ENCODE results near the gene ST6GAL1. TPM values are rescaled to one million over a fixed set of nuclear protein-coding genes. Genes with fewer than 3 reads are reported as not detected.

Gene ST6GAL1
- total RNA-seq, 6 experiments from 2014 or later: 389 to 574 (median 483) TPM

GRCh38 chr3:186945255-186945823 is 15.0 kb downstream of the ST6GAL1 start:
- Histone ChIP-seq H3K4me3 (no peak overlapping the region), H3K9me3 (no peaks in the 10 kb centered on the region), H3K27me3 (no peaks in the 10 kb centered on the region), H3K36me3 (no peaks in the 10 kb centered on the region), H3K27ac (no peak overlapping the region), H3K4me1 (peaks cover 0 to 5% (median 0%) of the 10 kb centered on the region in 4 donors)
- WGBS (ENCODE audit: insufficient coverage, low coverage, low lambda C conversion rate, missing lambda C conversion rate): 87% methylated on average over 8 of the region's 8 CpGs
- intact Hi-C loops (cut with DNase I): no loop called here
- no peak for TF ChIP-seq CTCF (IDR thresholded peaks at IDR 0.05)
- DNase-seq (no peak), ATAC-seq (no peak)

- Histone ChIP-seq H3K4me3 (no peak overlapping the region), H3K36me3 (no peaks in the 10 kb centered on the region), H3K27me3 (no peaks in the 10 kb centered on the region), H3K27ac (no peak overlapping the region), H3K9me3 (no peaks in the 10 kb centered on the region), H3K4me1 (peaks cover 0 to 5% (median 0%) of the 10 kb centered on the region in 4 donors)
- ATAC-seq (no peak), DNase-seq (no peak)
- TF ChIP-seq CTCF (IDR thresholded peaks at IDR 0.05) (no peak), POLR2A (IDR thresholded peaks at IDR 0.05) (no peak)
- intact Hi-C loops (cut with DNase I): no loop called here
- WGBS (ENCODE audit: insufficient coverage, low coverage, low lambda C conversion rate, missing lambda C conversion rate): 80% methylated on average over 9 of the region's 9 CpGs
Measured at GRCh38 chr3:186946756-186947375, 16.5 kb downstream of the ST6GAL1 start.

- no peaks in the 10 kb centered on the region for H3K9me3 ChIP-seq
- TF ChIP-seq POLR2A (IDR thresholded peaks at IDR 0.05) (no peak), CTCF (IDR thresholded peaks at IDR 0.05) (no peak)
- no peaks in the 10 kb centered on the region for H3K36me3 ChIP-seq
- H3K27ac ChIP-seq: no peak overlapping the region
- 26% methylated on average over 2 of the region's 7 CpGs for WGBS (ENCODE audit: insufficient coverage, low coverage, low lambda C conversion rate, missing lambda C conversion rate)
- no peak overlapping the region for H3K4me3 ChIP-seq
- intact Hi-C loops (cut with DNase I): no loop called here
- ATAC-seq (no peak), DNase-seq (no peak)
- H3K4me1 ChIP-seq: peaks cover 0 to 5% (median 0%) of the 10 kb centered on the region in 4 donors
- no peaks in the 10 kb centered on the region for H3K27me3 ChIP-seq
Measured at GRCh38 chr3:186949281-186949982, 19.1 kb downstream of the ST6GAL1 start.

- Histone ChIP-seq H3K4me3 (no peak overlapping the region), H3K4me1 (peaks cover 0 to 5% (median 0%) of the 10 kb centered on the region in 4 donors), H3K36me3 (no peaks in the 10 kb centered on the region), H3K9me3 (no peaks in the 10 kb centered on the region), H3K27me3 (no peaks in the 10 kb centered on the region), H3K27ac (no peak overlapping the region)
- WGBS (ENCODE audit: insufficient coverage, low coverage, low lambda C conversion rate, missing lambda C conversion rate): 88% methylated on average over 2 of the region's 3 CpGs
- ATAC-seq: no peak
- intact Hi-C loops (cut with DNase I): no loop called here
- no peak for TF ChIP-seq CTCF (IDR thresholded peaks at IDR 0.05)
- DNase-seq: no peak
Measured at GRCh38 chr3:186950402-186951093, 20.2 kb downstream of the ST6GAL1 start.
